ENCODE results near the gene RAPGEF5.

- TF ChIP-seq CTCF (optimal IDR thresholded peaks at IDR 0.05 in 1 of 3, IDR thresholded peaks at IDR 0.05 in 1 of 3, conservative IDR thresholded peaks at IDR 0.05 in 1 of 3; ENCODE audit: extremely low read depth in 1 of 3, insufficient read depth in 2 of 3, low read length in 3 of 3) = no peak
- TF ChIP-seq EZH2 (IDR thresholded peaks at IDR 0.05; ENCODE audit: low read length) = no peak
Measured at GRCh38 chr7:22238354-22239311, 118.3 kb downstream of the RAPGEF5 start.

All from keratinocyte (primary cell).